Nucleus accumbens (tissue), 56 donors: Measurements from ENCODE around the gene MMP1.

ENCODE experiments used
- DNase-seq, 56 donors: peaks; one replicate each; lab custom pipeline; 2025; lab: John Stamatoyannopoulos, UW

The MMP1 gene

DNA sequence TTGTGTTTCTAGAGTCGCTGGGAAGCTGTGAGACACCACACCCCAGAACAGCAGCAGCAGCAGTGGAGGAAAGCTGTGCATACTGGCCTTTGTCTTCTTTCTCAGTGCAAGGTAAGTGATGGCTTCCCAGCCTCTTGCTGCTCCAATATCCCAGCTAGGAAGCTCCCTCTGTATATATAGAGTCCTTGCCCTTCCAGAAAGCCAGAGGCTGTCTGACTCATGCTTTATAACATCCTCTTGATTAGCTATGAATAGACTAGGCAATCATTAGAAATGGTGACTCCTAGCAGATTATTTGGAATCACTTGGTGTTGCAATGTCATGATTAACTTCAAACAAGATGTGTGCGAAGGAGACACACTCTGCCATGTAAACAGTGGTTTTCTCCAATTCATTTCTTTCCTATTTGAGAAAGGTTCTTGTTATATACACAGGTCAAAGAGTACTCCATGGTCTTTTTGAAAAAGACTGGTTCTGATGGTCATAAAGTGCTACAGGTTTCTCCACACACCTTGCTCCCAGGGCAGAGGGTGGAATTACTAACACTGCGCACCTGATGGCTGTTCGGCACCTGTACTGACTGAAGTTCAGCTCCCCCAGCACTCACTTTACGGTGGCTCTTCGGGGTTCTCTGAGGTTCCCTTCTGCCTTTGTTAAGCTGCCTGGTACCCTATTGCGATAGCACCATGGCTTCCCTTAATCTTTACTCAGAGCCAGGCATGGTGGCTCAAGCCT lies at the start of gene MMP1:
Gene MMP1 (minus strand): TSS at position 149 of the 735 bp plus-strand sequence. CDS start 68 bp downstream, at position 81.
- DNase-seq, result no peak

DNA sequence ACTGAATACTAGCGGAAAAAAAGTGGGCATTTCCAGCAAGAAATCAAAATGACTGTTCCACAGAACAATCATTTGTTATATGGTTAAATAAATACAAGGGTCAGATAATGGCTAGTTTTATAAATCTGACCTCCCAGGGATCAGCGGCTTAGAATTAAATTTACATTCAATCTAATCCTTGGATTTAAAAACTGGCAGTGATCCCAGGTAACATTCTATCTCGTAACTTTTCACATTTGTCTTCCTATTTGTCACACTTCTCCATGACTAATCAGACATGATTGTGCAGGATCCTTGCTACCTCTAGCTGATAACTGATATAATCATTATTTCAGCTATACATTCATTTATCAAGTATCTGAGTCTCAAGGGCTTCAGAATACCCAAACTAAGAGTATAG lies 48.3 kb upstream of the MMP1 start:
- DNase-seq, result no peak

DNA sequence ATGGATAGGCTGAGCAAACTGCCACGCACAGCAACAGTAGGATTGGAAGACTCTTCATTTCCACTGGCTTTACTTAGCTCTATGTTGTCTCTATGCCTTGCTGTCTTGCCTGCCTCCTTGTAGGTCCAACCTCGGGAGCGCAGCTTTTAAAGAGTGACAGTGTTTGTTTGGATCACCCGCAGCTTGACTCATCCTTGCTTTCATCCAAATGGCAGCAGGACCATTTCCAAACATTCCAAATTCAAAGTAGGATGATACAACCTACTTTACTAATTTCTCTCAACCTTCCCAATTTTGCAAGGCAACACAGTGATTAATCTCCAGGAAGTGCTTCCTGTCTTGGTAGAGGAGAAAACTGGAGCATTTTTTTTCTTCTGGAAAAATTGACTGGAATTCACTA lies 45.5 kb upstream of the MMP1 start, which contains the start of gene MMP3:
Gene MMP3 (minus strand): TSS at position 121 of the 400 bp plus-strand sequence. CDS start 63 bp downstream, at position 58.
- no peak for DNase-seq

DNA sequence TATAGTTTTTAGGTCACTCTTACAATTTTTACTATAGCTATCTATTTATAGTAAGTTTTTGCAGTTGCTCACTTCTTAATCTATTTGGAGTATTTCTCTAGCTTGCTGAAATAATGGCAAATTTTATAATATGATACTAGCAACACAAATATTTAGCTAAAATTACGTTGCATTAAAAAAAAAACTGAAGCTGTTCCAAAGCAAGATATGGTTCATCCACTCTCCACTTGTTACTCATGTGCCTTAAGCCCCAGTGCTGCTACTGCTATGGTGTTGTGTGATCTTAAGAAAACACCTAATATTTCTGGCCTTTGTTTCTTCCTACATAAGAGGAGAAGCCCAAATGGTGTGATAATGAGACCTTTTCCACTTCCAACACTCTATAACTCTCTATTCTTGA lies 45.0 kb upstream of the MMP1 start:
- DNase-seq, result no peak

DNA sequence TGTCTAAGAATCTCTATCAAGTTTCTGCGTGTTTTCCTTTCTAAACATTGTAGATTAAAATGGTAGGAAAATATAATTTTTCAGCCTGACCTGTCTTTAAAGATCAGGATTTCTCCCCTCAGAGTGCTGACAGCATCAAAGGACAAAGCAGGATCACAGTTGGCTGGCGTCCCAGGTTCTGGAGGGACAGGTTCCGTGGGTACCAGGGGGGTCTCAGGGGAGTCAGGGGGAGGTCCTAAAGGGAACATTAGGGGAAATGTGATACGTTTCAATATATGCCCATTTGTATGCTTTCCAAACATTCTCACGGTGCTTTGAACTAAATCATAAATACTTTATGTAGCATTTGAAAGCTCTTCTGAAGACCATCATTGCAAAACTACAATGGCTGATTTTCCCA lies 42.1 kb upstream of the MMP1 start:
- DNase-seq, result no peak

DNA sequence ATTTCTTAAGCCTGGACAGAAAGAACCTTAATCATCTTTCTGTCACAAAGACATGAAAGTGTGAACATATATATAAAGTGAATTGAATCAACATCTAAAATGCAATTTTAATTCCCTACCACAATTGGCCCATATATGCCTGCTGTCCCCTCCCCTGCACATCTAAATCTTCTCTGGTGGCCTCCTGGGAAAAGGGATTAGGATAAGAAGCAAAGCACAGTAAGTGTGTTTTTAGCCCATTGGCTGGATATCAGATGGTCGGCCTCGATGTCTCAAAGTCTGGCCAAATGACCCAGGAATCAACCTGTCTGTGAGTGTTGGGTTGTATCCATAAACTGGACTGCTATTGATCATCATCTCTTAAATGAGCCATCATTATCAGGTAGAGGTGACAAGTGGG lies 39.7 kb upstream of the MMP1 start:
- no peak for DNase-seq

DNA sequence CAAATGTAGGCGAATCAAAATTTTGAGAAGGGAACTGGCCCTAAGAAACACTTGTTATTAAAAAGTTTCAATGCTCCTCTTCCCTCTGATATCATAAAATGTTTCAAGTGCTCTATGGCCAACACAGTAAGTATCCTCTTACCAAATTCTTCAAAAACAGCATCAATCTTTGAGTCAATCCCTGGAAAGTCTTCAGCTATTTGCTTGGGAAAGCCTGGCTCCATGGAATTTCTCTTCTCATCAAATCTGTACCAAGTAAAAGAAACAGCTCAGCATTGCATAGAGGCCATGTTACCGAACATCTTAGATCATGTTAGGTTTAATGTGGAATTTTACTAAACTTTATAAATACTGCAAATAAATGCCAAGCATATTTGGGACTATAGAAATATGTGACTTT lies 39.2 kb upstream of the MMP1 start:
- no peak for DNase-seq

DNA sequence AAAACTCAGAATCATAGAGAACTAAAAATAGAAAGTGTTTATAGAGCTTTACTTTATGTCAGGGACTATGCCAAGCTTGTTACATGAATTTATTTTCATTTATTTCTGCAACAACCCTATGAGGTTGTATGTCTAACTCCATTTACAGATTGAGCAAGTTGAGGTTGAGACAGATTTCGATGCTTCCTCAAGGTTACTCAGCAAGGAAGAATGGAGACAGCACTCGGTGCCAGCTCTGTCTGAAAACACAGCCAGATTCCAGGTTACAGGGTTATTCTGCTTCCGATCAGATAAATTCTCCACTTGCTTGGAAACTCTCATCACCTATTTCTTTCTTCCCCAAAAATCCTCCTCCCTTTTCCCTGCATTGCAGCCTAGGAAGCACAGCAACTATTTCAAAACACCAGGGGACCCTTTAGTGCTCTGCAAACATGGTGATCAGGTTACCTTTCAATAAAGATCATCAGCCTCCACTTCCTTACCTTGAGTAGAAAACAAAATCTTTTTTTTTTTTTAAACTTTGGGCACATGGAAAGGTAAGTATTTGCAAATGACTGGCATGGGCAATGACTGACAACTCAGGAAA lies 38.4 kb upstream of the MMP1 start:
- no peak for DNase-seq

DNA sequence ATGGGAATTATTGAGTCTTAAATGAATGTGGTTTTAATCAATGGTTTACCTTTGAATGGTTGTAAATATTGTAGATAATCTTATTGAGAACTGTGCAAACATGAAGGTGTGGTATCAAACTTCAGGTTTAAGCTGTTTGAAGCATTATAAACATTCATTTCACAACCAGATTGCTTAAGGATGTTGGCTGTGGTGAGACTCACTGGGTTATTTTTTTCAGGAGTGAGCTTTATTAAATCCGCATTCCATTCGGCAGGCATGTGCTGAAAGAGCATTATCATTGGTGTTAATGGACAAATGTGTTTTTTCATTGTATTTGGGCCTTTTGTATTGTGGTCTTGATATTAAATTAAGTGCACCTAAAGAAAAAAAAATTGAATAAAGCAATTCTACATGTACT lies 35.8 kb upstream of the MMP1 start:
- no peak for DNase-seq

DNA sequence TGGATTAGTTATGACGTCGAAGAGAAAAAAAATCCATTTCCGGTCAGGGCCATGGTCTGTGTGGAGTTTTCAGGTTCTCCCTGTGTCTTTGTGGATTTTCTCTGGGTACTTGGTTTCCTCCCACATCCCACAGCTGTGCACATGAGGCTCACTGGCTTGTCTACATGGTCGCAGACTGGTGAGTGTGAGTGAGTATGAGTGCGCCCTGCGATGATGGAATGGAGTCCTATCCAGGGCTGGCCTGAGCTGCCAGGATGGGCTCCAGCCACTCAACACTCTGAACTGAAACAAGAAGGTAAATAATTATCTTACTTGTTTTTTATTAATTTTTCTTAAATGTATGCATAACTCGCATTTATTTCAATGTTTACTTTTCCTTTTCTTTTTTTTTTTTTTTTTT lies 34.7 kb upstream of the MMP1 start:
- DNase-seq, result no peak

DNA sequence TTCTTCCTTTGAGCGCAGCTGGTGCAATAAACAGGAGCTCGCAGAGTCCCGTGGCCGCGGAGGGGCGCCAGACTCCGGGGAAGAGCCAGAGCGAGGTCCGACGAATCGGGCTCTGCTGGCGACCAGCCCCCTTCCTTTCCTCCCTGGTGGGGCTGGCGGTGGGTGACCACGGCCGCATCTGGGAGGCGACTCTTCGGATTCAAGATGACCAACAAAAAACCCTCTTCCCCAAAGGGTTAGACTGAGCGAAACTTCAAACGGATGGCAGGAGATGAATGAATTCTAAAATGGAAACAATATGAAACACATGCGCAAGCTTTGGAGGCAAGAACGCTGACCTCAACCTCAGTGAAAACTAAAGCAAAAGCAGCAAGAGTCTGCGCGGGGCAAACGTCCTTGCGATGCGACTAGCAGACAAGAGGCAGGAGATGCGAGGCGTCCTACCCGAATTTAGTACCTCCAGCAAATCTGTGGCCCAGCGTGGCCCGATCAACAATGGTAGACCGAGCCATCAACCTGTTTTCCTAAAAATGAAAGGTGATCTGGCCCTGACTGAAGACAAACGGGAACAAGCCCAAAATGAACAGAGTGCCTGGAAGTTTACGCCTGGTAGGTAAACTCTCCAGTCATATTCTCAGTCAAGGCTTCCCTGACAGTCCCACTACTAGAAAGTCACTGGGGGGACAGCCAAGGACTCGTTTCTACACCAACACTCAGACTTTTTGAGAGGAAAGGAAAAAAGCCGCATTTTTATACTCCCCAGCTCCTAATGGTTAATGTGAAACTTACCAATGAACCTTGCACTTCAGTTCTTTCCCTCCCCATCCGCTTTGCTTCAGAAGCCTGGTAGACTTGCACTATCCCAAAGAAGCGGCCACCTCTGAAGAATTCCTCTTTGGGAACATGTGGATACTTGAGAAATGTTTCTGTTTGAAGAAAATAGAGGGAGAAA lies 33.8 kb upstream of the MMP1 start:
- DNase-seq, result peak in 10 of 56 donors; percentile 0 to 41 (median 2)

DNA sequence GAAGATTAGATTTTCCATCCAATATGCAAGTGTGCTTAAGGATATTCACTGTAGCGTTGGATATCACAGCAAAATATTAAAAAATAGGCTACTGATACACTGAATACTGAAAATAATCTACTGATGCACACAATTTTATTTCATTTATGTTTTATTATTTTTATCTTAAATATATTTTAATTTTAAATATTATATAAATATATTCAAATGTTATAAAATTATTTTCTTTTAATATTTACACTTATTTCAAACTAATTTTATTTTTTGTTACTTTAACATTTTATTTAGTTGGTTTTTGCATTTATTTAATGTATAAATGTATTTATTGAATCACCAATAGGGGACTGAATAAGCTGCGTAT lies 33.1 kb upstream of the MMP1 start:
- no peak for DNase-seq

DNA sequence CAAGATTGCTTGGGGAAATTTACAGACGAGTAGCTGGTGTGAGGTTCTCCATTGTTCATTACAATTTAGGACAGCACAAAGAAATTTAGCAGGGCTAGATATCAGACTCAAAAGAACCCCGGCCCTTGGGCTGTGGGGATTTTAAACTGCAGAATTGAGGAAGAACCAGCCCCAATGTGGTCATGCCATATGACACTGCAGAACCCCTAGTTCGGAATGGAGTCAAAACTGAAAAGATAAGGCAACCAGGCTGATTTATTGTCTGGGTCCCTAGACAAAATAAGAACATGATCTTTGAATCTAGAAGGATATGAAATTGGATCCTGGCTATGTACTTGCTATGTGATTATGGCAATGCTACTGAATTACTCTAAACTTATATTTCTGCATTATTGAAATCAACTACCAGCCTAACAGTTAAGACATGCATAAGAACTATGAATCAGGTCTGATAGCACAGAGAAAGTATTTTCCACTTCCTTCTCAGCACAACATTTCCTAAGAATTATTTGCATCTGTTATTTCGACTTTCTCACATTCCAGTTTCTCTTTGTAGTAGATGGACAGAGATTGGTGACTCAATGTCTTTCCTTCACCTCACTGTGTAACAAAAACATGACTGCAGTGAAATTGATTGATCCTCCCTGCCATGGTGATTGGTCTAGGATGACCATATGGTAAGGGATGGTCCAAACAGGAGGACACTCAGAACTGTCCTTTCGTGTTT lies 32.2 kb upstream of the MMP1 start:
- no peak for DNase-seq

DNA sequence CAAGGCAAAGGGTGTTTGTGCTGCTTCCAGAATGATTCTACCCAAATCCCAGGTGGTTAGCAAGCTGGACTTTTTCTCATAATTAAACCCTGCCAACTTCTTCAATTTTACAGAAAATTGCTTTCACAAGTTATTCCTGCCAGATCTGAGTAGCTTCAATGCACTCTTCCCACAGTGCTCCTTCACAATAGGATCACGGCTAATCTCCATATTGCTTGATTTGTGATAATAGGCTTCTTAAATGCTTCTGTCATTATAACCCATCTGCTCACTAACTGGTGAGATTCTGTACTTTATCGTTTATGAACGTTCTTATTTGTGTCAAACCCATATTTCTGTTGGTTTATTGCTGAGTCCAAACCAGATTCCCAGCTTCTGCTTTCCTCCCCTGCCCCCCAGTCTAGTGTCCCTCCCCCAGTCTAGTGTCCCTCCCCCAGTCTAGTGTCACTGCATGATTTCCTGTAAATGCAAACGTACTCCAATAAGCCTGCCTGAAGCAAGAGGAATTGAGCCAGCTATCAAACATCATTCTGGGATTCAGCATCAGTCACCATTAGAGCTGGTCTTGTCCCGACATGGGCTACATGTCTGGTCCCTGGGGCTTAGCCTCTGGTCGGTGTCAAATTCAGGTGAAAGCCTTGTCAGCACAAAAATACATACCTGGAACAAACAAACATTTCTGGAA lies 31.5 kb upstream of the MMP1 start:
- DNase-seq, result no peak

DNA sequence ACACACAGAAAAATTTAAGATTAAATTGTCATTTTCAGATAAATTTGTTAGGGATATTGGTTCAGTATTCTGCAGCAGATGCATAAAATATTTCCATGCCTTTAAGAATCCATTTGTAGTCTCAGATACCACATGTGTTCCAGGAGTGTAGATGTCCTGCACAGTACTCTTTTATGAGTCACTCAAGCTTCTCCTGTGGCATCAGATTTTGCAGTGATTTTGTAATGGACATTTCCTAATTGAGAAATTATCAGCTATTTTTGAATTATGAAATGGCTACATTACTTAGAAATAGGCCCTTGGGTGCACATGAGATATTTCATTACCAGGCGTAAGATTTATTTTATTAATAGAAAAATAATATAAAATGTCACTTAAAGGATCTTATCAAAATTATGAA lies 26.6 kb upstream of the MMP1 start:
- no peak for DNase-seq

DNA sequence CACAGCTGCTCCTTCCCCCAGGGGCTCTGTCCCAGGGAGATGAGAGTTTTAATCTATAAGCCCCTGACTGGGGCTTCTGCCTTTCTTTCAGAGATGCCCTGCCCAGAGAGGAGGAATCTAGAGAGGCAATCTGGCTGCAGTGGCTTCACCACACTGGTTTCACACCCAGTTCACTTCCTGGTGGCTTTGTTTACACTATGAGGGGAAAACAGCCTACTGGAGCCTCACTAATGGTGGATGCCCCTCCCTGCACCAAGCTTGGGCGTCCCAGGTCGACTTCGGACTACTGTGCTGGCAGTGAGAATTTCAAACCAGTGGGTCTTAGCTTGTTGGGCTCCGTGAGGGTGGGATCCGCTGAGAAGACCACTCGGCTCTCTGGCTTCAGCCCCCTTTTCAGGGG lies 21.5 kb upstream of the MMP1 start:
- DNase-seq, result no peak

DNA sequence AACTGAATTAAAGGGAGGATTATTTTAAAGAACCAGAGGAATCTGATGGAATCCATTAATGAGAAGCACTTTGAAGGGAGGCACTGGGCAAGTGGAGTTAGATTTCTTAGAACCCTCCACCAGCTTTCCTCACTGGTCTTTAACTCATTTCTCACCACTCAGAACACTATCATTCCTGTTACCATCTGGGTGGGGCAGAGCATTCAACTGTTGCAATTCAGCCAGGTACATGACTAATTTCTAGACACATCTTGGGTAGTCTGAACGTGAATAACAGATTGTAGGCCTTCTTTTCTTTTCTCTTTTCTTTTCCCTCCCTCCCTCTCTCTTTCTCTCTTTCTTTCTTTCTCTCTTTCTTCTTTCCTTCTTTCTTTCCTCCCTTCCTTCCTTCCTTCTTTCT lies 15.5 kb upstream of the MMP1 start:
- no peak for DNase-seq

DNA sequence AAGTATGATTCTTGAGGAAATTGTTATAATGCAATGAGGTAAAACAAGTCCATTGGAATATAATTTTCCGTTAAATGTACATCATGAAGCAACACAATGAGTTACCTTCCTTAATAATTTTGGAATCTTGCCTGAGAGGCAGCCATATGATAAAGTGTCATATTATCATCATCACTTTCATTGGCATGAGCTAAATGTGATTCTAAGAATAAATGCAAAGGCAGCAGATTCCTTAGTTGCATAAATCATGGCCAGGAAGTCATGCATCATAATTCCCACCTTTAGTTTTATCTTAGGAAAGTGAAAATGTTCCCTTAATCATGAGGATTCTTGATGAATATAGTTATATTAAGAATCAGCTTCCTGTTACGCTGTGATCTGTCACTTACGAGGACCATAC lies 14.2 kb upstream of the MMP1 start:
- DNase-seq, result no peak

DNA sequence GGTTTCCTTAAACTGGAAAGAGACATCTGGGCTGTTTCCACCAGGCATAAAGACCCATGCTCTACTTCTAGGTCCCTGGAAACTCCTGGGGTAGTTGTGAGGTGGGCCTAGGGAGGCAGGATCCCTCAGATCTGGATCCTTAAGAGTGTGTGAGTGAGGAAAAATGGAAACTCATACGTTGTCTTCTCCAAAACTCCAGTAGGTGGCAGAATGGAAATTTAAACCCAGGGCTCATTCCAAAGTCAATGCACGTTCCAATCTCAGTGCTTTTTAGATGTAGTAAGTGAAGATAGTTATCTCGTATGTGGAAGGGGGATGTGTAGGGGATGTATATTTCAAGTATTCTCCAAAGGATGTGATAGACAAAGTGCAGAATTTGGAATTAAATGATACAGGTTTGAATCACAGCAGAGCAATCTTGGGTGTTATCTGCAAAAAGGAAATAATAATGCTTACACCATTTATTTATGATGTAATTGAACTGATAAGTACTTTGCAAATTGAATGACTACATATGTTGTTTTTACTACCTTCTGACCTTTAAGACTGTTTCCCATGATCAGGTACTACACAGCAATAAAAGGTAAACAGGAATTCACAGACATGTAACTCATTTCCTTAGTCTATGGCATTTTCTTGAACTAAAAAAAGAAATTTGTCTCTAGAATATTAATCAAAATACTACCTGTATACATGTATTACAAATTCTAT lies 13.1 kb upstream of the MMP1 start:
- DNase-seq, result no peak
